Stomach (tissue), 9 donors: ENCODE data around the gene WDR62. TPM values are rescaled to one million over a fixed set of nuclear protein-coding genes. Genes with fewer than 3 reads are reported as not detected.

Experiments
- DNase-seq, 2 donors: peaks; one replicate each; pipeline versions ENCODE4 v3.0.0 to v3.0.0-alpha.2; 2013 to 2019
- H3K27ac ChIP-seq, 5 donors: fragments of 200-600 bp in 4 of 5; sonication (generic) in 4 of 5; one replicate each; pipeline ENCODE4 v1.5.1; 2013 to 2019; ENCODE audit warnings: mild to moderate bottlenecking in 1 of 5, moderate library complexity in 1 of 5
- H3K27me3 ChIP-seq, 3 donors: fragments of 200-600 bp; sonication (generic); one replicate each; pipeline ENCODE4 v1.5.1; 2017 to 2019; ENCODE audit warnings: mixed run types in 1 of 3
- H3K36me3 ChIP-seq, 4 donors: fragments of 200-600 bp; sonication (generic); 1 replicate in 3 of 4; 2 replicates in 1 of 4; pipeline ENCODE4 v1.5.1; 2016 to 2019
- H3K4me1 ChIP-seq, 4 donors: fragments of 200-600 bp; sonication (generic); one replicate each; pipeline ENCODE4 v1.5.1; 2016 to 2019
- H3K4me3 ChIP-seq, 4 donors: fragments of 200-600 bp; sonication (generic) in 3 of 4; one replicate each; pipeline ENCODE4 v1.5.1; 2016 to 2019; ENCODE audit warnings: mild to moderate bottlenecking in 1 of 4
- H3K9me3 ChIP-seq, 4 donors: fragments of 200-600 bp; sonication (generic); one replicate each; pipeline ENCODE4 v1.5.1; 2016 to 2019
- EP300 ChIP-seq: sonication (generic); formaldehyde crosslinking; IDR thresholded peaks from one replicate; pipeline ENCODE4 v1.6.1; 2017; ENCODE audit warnings: antibody characterized with exemption
- POLR2A ChIP-seq, 4 donors: fragments of 450-650 bp; IDR thresholded peaks; one replicate each; pipeline ENCODE4 v1.6.1; 2016; ENCODE audit warnings: antibody characterized with exemption in 4 of 4, control low read depth in 2 of 4, mild to moderate bottlenecking in 1 of 4, moderate library complexity in 1 of 4
- POLR2AphosphoS5 ChIP-seq, 3 donors: sonication (generic); formaldehyde crosslinking; IDR thresholded peaks; one replicate each; pipeline ENCODE4 v1.6.1; 2016; ENCODE audit warnings: antibody characterized with exemption in 3 of 3
- WGBS, 5 donors: extraction: QIAGEN DNeasy Blood & Tissue Kit in 3 of 5; methylation state at CpG; one replicate each; pipeline versions ENCODE4 v1.1.5 to v1.1.7; 2013 to 2018; 5-methylcytosine and 5-hydroxymethylcytosine counted together
- intact Hi-C: fragments of 100-400 bp; cut with DNase I; formaldehyde crosslinking; loops from one replicate; pipeline ENCODE4 v1.15.1; 2023; ENCODE audit warnings: low total_unique reads
- polyA plus RNA-seq, 3 donors: library from polyadenylated mRNA; stranded (reverse); fragments of 200-250 nt; gene quantifications; one replicate each; pipeline ENCODE4 v1.2.3, GENCODE V29; 2013
- total RNA-seq, 5 donors: library from RNA; depleted of rRNA; stranded (reverse); fragments of >200 nt; gene quantifications; one replicate each; pipeline versions ENCODE4 v1.1.0 to v1.2.3, GENCODE V29; 2014 to 2016
- TF ChIP-seq, protein P1 (sequence below), 7 experiments: fragments of 450-650 bp in 4 of 7; fragments of 200-600 bp in 3 of 7; sonication (generic) in 3 of 7; IDR thresholded peaks; one replicate each; pipeline ENCODE4 v1.5.1; 2016 to 2019; ENCODE audit warnings: antibody characterized with exemption in 7 of 7, control low read depth in 2 of 7, mild to moderate bottlenecking in 1 of 7
- donor health status: healthy with polysubstance abuse.
- donor health status: Bipolar disorder and iron deficiency.
- donor health status: healthy.

The WDR62 gene
- total and polyA plus RNA-seq, 8 donors = 0.29 to 15.2 (median 1.8) TPM

DNA sequence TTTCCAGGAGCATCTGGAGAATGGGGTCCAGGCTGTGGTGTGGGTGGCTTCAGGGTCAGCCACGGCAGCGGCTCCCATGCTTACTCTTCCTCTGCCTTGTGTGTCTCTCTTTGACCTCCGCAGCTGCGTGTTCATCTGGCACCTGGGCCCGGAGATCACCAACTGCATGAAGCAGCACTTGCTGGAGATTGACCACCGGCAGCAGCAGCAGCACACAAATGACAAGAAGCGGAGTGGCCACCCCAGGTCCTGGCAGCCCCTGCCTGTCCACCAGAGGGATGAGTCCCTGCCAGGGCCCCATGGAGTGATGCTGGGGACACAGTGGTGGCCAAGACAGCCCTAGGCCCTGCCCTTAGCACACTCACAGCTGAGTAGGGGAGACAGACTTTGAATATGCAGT lies 37.9 kb downstream of the WDR62 start:
- Histone ChIP-seq H3K4me1 (no peaks in the 10 kb centered on the region), H3K36me3 (peaks cover 0 to 5% (median 0%) of the 10 kb centered on the region in 4 donors), H3K4me3 (no peak overlapping the region), H3K27me3 (no peaks in the 10 kb centered on the region), H3K27ac (no peak overlapping the region), H3K9me3 (no peaks in the 10 kb centered on the region)
- intact Hi-C loops = no loop called here
- DNase-seq = no peak
- TF ChIP-seq, protein P1, sequence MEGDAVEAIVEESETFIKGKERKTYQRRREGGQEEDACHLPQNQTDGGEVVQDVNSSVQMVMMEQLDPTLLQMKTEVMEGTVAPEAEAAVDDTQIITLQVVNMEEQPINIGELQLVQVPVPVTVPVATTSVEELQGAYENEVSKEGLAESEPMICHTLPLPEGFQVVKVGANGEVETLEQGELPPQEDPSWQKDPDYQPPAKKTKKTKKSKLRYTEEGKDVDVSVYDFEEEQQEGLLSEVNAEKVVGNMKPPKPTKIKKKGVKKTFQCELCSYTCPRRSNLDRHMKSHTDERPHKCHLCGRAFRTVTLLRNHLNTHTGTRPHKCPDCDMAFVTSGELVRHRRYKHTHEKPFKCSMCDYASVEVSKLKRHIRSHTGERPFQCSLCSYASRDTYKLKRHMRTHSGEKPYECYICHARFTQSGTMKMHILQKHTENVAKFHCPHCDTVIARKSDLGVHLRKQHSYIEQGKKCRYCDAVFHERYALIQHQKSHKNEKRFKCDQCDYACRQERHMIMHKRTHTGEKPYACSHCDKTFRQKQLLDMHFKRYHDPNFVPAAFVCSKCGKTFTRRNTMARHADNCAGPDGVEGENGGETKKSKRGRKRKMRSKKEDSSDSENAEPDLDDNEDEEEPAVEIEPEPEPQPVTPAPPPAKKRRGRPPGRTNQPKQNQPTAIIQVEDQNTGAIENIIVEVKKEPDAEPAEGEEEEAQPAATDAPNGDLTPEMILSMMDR (IDR thresholded peaks at IDR 0.05) = no peak
- TF ChIP-seq EP300 (no peak), POLR2AphosphoS5 (IDR thresholded peaks at IDR 0.05) (no peak), POLR2A (IDR thresholded peaks at IDR 0.05) (no peak)
- WGBS, 5 donors = 92 to 98% (median 95%) methylated on average over 5 to 7 of the region's 7 CpGs

DNA sequence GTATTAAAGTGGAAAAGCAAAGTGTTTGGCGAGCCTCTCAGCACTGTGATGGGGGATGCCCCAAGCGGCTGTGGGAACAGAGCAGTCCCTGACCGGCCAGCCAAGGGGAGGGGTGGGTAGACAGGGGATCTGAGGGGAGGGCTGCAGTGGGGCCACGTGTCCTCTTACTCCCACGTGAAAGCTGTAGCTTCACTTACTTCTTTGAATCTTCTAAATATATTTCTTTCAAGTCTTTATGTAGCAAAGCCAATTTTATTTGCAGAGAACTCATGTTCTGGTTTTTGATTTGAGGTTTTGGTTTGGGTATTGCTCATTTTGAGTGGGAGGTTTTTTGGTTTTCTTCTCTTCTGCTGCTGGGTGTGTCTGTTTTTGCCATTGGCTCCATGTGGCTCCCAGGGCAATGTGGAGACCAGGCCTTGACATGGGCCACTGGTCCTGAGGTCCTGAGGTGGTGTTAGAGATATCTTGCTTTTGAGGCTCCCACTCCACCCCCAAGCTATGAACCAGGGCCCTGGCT lies 38.5 kb downstream of the WDR62 start:
- DNase-seq = no peak
- TF ChIP-seq POLR2AphosphoS5 (IDR thresholded peaks at IDR 0.05) = no peak
- no peak for TF ChIP-seq EP300
- TF ChIP-seq, protein P1 (IDR thresholded peaks at IDR 0.05) = no peak
- H3K27me3 ChIP-seq = no peaks in the 10 kb centered on the region
- H3K27ac ChIP-seq = no peak overlapping the region
- no peak overlapping the region for H3K4me3 ChIP-seq
- WGBS, 5 donors = 76 to 90% (median 85%) methylated on average over 5 of the region's 5 CpGs
- no peaks in the 10 kb centered on the region for H3K9me3 ChIP-seq
- no peaks in the 10 kb centered on the region for H3K4me1 ChIP-seq
- peaks cover 0 to 5% (median 0%) of the 10 kb centered on the region in 4 donors for H3K36me3 ChIP-seq
- intact Hi-C loops = no loop called here

- Histone ChIP-seq H3K4me1 (no peaks in the 10 kb centered on the region), H3K27ac (no peak overlapping the region), H3K27me3 (no peaks in the 10 kb centered on the region), H3K9me3 (no peaks in the 10 kb centered on the region), H3K36me3 (peaks cover 0 to 5% (median 0%) of the 10 kb centered on the region in 4 donors), H3K4me3 (no peak overlapping the region)
- no peak for DNase-seq
- TF ChIP-seq, protein P1 (IDR thresholded peaks at IDR 0.05) = no peak
- no peak for TF ChIP-seq POLR2AphosphoS5 (IDR thresholded peaks at IDR 0.05)
- TF ChIP-seq POLR2A (IDR thresholded peaks at IDR 0.05) = no peak
- TF ChIP-seq EP300 = no peak
- intact Hi-C loops = no loop called here
- WGBS, 5 donors = 67 to 90% (median 81%) methylated on average over 5 to 6 of the region's 6 CpGs
These were observed 39.0 kb downstream of the WDR62 start for GRCh38 chr19:36093687-36094086.

DNA sequence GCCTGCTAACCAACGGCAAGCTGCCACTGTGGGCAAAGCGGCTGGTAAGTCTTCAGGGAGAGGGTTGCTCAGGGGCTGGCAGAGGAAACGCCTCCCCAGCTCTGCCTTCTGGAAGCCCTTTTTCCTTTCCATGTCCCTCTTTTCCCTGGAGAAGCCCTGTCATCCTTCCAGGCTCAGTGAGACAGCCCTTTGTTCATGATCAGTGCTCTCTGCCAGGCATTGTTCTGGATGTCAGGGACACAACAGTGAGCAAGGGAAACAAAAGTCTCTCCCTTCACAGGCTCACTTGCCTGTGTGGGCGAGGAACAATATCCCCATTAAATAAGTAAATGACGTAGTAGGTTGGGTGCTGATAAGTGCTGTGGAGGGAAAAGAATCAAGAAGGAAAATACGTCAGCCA lies 42.3 kb downstream of the WDR62 start:
- Histone ChIP-seq H3K27me3 (no peaks in the 10 kb centered on the region), H3K4me1 (no peaks in the 10 kb centered on the region), H3K9me3 (no peaks in the 10 kb centered on the region), H3K4me3 (no peak overlapping the region), H3K36me3 (peaks cover 0 to 5% (median 0%) of the 10 kb centered on the region in 4 donors), H3K27ac (no peak overlapping the region)
- WGBS, 5 donors = 85 to 94% (median 91%) methylated on average over 6 of the region's 6 CpGs
- no peak for DNase-seq
- intact Hi-C loops = no loop called here
- no peak for TF ChIP-seq POLR2AphosphoS5 (IDR thresholded peaks at IDR 0.05)
- TF ChIP-seq EP300 = no peak
- TF ChIP-seq, protein P1 (IDR thresholded peaks at IDR 0.05) = no peak
- no peak for TF ChIP-seq POLR2A (IDR thresholded peaks at IDR 0.05)
